Measurements from ENCODE around the gene CDK9. TPM values are rescaled to one million over a fixed set of nuclear protein-coding genes. Genes with fewer than 3 reads are reported as not detected.

The CDK9 gene
- total RNA-seq, 1 donor from 2014 or later, result 120 TPM

DNA sequence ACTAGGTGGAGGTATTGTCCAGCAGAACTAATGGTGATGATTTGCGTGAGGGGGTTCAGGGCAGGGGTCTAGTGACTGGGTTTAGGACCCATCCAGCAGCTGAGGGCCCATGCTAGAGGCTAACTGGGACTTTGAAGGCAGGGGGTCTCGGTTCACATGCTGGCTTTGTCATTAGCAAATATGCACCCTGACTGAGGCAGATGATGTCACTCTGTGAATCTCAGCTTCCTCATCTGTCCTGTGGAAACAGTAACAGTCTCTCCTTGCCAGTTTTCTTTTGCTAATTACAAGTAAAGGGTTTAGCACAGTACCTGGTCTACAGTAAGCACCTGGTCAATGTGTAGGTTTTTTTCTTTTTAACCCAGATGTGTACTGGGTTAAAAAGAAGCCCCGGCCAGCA lies 12.6 kb upstream of the CDK9 start:
- TF ChIP-seq, protein P1, sequence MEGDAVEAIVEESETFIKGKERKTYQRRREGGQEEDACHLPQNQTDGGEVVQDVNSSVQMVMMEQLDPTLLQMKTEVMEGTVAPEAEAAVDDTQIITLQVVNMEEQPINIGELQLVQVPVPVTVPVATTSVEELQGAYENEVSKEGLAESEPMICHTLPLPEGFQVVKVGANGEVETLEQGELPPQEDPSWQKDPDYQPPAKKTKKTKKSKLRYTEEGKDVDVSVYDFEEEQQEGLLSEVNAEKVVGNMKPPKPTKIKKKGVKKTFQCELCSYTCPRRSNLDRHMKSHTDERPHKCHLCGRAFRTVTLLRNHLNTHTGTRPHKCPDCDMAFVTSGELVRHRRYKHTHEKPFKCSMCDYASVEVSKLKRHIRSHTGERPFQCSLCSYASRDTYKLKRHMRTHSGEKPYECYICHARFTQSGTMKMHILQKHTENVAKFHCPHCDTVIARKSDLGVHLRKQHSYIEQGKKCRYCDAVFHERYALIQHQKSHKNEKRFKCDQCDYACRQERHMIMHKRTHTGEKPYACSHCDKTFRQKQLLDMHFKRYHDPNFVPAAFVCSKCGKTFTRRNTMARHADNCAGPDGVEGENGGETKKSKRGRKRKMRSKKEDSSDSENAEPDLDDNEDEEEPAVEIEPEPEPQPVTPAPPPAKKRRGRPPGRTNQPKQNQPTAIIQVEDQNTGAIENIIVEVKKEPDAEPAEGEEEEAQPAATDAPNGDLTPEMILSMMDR (IDR thresholded peaks at IDR 0.05; ENCODE audit: unreplicated experiment), result no peak
- no peaks in the 10 kb centered on the region for H3K27me3 Mint-ChIP-seq (ENCODE audit: low read depth)
- no peaks in the 10 kb centered on the region for H3K9me3 Mint-ChIP-seq
- no peaks in the 10 kb centered on the region for H3K36me3 Mint-ChIP-seq
- H3K4me3 Mint-ChIP-seq, result no peak overlapping the region
- H3K27ac Mint-ChIP-seq, result no peak overlapping the region
- DNase-seq (ENCODE audit: low spot score in 2 of 2, unreplicated experiment in 2 of 2), result no peak
- peaks cover 26% of the 10 kb centered on the region for H3K4me1 Mint-ChIP-seq

DNA sequence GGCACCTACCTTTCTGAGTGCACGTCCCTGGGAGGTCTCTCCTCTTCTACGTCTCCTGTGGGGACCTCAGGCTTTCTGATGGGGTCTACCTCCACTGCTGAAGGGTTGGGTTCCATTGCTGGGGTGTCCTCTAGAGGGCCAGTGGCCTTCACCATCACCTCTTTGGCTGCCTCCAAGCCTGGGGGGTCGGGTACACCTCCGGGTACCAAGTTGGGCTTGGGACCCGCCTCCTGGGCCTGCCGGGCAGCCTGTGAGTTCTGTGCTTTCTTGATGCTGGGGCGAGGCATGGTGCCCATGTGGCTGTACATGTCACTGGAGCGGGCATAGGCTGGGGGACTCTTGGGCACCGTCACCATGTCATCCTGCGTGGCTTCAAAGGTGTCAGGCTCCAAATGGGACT lies 11.9 kb upstream of the CDK9 start:
- TF ChIP-seq, protein P1 (IDR thresholded peaks at IDR 0.05; ENCODE audit: unreplicated experiment), result no peak

GRCh38 chr9:127776195-127776923 lies 9.5 kb upstream of the CDK9 start:
- DNase-seq (ENCODE audit: low spot score in 2 of 2, unreplicated experiment in 2 of 2), result no peak
- no peak overlapping the region for H3K4me3 Mint-ChIP-seq

More for the DNA sequence above, 11.9 kb upstream of the CDK9 start:
- no peaks in the 10 kb centered on the region for H3K27me3 Mint-ChIP-seq (ENCODE audit: low read depth)
- H3K36me3 Mint-ChIP-seq, result no peaks in the 10 kb centered on the region
- H3K27ac Mint-ChIP-seq, result no peak overlapping the region
- DNase-seq (ENCODE audit: low spot score in 2 of 2, unreplicated experiment in 2 of 2), result no peak
- H3K9me3 Mint-ChIP-seq, result no peaks in the 10 kb centered on the region
- peaks cover 19% of the 10 kb centered on the region for H3K4me1 Mint-ChIP-seq
- H3K4me3 Mint-ChIP-seq, result no peak overlapping the region

DNA sequence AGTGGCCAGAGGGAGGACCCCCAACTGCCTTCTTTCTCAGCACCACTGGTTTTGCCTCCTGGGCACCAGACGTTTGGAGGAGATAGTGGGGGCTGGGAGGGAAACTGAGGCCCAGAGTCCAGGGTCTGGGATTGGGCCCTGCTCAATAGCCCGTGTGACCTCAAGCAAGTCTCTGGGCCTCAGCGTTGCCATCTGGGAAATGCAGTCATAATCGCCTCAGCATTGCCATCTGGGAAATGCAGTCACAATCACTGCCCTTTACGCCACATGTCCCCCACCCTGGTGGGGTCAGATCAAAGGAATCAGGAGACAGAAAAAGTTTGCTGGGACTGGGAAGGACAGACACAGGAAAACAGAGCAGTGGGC lies 8.9 kb upstream of the CDK9 start:
- H3K27me3 Mint-ChIP-seq (ENCODE audit: low read depth), result no peaks in the 10 kb centered on the region
- H3K27ac Mint-ChIP-seq, result no peak overlapping the region
- H3K4me1 Mint-ChIP-seq, result peaks cover 2% of the 10 kb centered on the region
- TF ChIP-seq, protein P1 (IDR thresholded peaks at IDR 0.05; ENCODE audit: unreplicated experiment), result no peak
- H3K9me3 Mint-ChIP-seq, result no peaks in the 10 kb centered on the region
- DNase-seq (ENCODE audit: low spot score in 2 of 2, unreplicated experiment in 2 of 2), result no peak
- H3K36me3 Mint-ChIP-seq, result no peaks in the 10 kb centered on the region
- no peak overlapping the region for H3K4me3 Mint-ChIP-seq

More at GRCh38 chr9:127776195-127776923, 9.5 kb upstream of the CDK9 start:
- H3K9me3 Mint-ChIP-seq, result no peaks in the 10 kb centered on the region
- no peaks in the 10 kb centered on the region for H3K27me3 Mint-ChIP-seq (ENCODE audit: low read depth)
- peaks cover 2% of the 10 kb centered on the region for H3K4me1 Mint-ChIP-seq
- no peaks in the 10 kb centered on the region for H3K36me3 Mint-ChIP-seq
- H3K27ac Mint-ChIP-seq, result no peak overlapping the region
- TF ChIP-seq, protein P1 (IDR thresholded peaks at IDR 0.05; ENCODE audit: unreplicated experiment), result no peak

DNA sequence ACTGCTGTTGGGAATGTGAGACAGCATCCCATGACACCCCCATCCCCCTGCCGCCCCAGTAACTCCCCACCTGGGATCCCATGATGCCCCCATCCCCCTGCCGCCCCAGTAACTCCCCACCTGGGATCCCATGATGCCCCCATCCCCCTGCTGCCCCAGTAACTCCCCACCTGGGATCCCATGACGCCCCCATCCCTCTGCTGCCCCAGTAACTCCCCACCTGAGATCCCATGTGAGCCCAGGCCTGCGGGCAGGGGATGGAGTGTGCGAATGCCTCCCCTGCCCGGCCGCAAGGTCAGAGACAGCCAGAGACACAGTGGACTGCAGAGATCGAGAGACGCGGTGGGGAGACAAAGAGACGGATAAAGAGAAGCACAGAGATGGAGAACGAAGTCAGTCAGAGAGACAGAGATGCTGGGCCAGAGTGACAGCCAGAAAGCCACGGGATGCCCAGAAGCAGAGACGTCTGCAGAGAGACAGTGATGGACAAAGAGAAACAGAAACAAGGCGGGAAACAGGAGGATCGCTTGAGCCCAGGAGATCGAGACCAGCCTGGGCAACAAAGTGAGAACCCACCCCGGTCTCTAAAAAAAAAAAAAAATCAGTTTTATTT lies 8.4 kb upstream of the CDK9 start:
- no peaks in the 10 kb centered on the region for H3K27me3 Mint-ChIP-seq (ENCODE audit: low read depth)
- H3K27ac Mint-ChIP-seq, result no peak overlapping the region
- no peak overlapping the region for H3K4me3 Mint-ChIP-seq

More for the DNA sequence above, 8.4 kb upstream of the CDK9 start:
- no peaks in the 10 kb centered on the region for H3K36me3 Mint-ChIP-seq
- no peak for DNase-seq (ENCODE audit: low spot score in 2 of 2, unreplicated experiment in 2 of 2)
- TF ChIP-seq, protein P1 (IDR thresholded peaks at IDR 0.05; ENCODE audit: unreplicated experiment), result no peak
- peaks cover 2% of the 10 kb centered on the region for H3K4me1 Mint-ChIP-seq
- H3K9me3 Mint-ChIP-seq, result no peaks in the 10 kb centered on the region

All from mesothelial cell of epicardium (in vitro differentiated cells).